ENCODE measurements around the gene COL8A1.

DNA sequence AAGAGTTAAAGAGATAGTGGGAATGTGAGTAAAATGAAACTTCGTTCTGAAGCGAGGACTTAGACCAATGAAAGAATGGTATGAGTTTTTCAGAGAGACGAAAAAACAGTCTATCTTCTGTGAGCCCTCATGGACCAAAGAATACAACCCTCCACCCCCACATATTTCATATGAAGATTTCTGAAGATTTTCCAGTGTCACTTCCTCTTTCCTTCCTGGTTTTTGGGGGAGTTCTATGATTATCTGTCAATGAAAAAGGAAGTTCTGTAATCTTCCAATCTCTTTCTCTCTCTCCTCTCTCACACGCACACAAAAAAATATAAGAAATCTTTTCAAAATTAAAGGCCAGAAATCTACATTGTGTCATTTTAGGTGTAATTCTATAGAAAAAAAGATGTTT lies 206.9 kb downstream of the COL8A1 start:
- TF ChIP-seq, protein P1, sequence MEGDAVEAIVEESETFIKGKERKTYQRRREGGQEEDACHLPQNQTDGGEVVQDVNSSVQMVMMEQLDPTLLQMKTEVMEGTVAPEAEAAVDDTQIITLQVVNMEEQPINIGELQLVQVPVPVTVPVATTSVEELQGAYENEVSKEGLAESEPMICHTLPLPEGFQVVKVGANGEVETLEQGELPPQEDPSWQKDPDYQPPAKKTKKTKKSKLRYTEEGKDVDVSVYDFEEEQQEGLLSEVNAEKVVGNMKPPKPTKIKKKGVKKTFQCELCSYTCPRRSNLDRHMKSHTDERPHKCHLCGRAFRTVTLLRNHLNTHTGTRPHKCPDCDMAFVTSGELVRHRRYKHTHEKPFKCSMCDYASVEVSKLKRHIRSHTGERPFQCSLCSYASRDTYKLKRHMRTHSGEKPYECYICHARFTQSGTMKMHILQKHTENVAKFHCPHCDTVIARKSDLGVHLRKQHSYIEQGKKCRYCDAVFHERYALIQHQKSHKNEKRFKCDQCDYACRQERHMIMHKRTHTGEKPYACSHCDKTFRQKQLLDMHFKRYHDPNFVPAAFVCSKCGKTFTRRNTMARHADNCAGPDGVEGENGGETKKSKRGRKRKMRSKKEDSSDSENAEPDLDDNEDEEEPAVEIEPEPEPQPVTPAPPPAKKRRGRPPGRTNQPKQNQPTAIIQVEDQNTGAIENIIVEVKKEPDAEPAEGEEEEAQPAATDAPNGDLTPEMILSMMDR (IDR thresholded peaks at IDR 0.05) = no peak
- no peak for TF ChIP-seq POLR2A (IDR thresholded peaks at IDR 0.05)

All from vagina (tissue), 2 donors.